ENCODE measurements around the gene LRRC75B.

Gene LRRC75B

DNA sequence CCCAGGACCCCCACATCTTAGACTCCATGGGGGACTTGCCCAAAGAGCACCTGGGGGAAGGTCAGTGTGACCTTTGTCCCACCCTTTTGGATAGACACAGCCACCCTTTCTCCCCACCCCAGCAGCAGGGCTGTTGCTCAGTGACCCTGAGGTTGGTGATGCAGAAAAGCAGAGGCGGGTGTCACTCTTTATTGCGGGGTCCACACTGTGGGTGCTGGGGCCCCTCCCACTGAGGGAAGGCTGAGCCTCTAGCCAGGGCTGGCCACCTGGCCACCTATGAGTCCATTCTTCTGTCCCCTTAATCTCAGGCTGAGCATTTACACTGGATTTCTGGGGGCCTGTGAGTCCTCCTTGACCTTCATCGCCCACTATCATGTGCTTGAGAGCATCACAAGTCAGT lies 7.4 kb downstream of the LRRC75B start:
- DNase-seq (ENCODE audit: low read depth) = no peak

DNA sequence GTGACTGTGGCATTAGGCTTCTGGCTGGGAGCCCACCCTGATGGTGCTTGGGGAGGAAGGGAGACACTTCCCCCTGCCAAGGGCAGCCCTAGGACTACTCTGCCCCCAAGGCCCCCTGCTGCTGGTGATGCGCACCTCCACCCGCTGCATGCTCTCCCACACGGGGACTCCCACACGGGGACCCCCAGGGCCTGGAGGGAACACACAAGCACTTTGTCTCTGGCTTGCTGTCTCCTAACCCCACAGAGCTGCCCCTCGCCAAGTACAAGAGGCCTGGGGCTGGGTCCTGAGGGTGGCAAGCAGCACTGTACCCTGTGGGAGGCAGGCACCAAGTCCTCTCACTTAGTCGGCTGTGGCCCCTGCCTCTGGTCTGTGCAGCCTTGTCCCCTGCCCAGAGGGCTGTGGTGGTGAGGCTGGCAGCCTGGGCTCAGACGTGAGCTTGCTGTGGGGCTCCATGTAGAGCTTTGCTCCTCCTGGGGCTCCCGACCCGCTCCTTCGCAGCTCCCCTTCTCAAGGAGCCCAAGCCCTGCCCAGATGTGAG lies 7.9 kb downstream of the LRRC75B start:
- DNase-seq (ENCODE audit: low read depth) = no peak

- no peak for DNase-seq (ENCODE audit: low read depth)
Observed at GRCh38 chr22:24584166-24584790, 8.6 kb downstream of the LRRC75B start.

DNA sequence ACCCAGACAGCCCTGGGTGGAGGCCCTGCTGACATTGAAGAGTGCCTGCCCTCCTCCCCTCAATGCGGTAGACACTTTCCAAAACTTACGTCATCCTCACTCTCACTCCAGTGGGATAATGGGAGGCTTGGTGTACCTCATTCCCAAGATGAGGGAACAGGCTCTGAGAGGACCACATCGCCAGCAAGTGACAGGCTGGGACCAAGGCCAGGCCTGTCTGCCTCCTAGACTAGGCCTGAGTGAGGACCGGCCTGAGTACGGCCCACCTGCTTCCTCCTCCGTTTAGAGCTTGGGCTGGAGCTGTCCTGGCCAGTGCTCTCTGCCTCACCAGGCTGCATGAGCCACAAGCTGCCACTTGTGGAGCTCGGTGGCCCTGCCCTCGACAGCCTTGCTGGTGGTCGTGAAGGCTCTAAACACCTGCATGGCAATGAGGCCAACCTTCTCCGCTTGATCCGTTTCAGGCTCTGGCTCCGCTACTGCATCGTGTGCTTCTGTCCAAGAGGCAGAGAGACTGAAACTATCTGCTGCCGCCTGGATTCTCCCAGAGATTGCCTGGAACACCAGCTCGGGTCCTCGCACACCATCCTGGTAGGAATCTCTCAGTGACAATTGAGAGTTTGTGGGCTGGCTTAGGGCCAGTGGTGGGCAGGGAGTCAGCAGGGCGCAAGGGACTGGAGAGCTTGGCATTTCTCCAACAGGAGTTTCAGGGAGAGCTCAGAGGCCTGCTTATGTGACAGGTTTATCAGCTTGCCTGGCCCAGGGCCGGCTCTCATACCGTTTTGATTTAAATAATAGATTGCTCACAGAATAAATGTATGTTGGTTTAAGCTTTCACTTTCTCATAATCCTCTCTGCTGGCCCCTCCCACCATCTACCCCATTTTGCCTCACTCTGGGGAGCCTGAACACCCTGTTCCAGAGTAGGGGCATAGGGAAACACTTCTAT lies 9.4 kb downstream of the LRRC75B start:
- peak; percentile 32 for DNase-seq (ENCODE audit: low read depth)

- DNase-seq (ENCODE audit: low read depth) = no peak
Observed at GRCh38 chr22:24582056-24582814, 10.6 kb downstream of the LRRC75B start.

DNA sequence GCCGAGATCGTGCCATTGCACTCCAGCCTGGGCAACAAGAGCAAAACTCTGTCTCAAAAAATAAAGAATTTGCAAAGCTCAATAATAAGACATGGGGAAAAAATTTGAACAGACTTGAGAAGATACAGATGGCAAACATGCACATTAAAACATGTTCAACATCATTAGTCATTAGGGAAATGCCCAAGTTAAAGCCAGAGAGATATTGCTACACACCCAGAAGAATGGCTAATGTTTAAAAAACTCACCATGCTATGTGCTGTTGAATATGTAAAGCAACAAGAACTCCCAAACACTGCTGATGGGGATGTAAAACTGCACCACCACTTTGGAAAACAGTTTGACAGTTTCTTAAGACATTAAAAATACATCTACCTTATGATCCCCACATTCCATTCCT lies 12.6 kb downstream of the LRRC75B start:
- DNase-seq (ENCODE audit: low read depth) = peak; percentile 79

DNA sequence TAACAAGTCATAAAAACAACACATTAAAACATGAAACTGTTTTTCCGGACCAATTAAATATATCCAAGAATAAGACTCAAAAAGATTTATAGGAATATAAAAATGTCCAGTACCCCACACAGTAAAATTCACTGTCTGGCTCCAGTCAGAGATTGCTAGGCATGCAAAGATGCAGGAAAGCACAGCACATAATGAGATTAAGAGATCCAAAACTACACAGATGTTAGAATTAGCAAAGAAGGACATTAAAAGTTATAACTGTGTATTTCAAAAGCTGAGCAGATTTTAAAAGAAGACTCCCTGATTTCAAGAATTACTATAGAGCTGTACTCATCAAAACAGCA lies 13.6 kb downstream of the LRRC75B start:
- DNase-seq (ENCODE audit: low read depth) = no peak

- peak; percentile 21 for DNase-seq (ENCODE audit: low read depth)
Observed at GRCh38 chr22:24578355-24579257, 14.3 kb downstream of the LRRC75B start.

- no peak for DNase-seq (ENCODE audit: low read depth)
Observed at GRCh38 chr22:24576778-24577177, 16.1 kb downstream of the LRRC75B start.

- DNase-seq (ENCODE audit: low read depth) = no peak
Observed at GRCh38 chr22:24571266-24571665, 21.6 kb downstream of the LRRC75B start.

- no peak for DNase-seq (ENCODE audit: low read depth)
Observed at GRCh38 chr22:24567668-24568067, 25.2 kb downstream of the LRRC75B start.

GRCh38 chr22:24566899-24567511 lies 25.9 kb downstream of the LRRC75B start:
- DNase-seq (ENCODE audit: low read depth) = no peak

- no peak for DNase-seq (ENCODE audit: low read depth)
Observed at GRCh38 chr22:24565077-24565476, 27.8 kb downstream of the LRRC75B start.

DNA sequence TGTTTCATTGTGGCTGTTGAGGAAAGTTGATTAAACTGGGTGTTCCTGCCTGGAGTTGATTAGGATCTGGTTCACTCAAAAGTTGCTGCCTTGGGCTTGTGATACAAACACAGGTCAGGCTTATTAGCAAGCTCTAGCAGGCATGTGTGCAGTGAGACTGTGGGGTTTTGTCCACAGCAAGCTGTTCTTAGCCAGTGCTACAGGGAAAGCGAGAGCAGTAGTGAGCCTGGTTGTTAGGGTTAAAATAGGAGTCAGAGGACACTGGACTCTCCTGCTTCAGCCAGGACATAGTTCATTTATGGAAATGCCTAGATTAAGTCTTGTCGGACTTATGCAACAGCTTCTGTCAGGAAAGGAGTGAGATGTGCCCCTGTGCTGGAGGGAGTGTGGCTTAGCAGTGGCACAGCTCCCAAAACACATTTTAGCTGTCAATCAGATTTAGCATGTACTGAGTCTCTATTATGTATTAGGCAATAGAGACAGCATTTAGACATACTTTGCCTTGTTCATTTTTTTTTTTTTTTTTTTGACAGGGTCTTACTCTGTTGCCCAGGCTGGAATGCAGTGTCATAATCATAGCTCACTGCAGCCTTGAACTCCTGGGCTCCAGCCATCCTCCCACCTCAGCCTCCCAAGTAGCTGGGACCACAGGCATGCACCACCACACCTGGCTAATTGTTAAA lies 28.4 kb downstream of the LRRC75B start:
- no peak for DNase-seq (ENCODE audit: low read depth)

DNA sequence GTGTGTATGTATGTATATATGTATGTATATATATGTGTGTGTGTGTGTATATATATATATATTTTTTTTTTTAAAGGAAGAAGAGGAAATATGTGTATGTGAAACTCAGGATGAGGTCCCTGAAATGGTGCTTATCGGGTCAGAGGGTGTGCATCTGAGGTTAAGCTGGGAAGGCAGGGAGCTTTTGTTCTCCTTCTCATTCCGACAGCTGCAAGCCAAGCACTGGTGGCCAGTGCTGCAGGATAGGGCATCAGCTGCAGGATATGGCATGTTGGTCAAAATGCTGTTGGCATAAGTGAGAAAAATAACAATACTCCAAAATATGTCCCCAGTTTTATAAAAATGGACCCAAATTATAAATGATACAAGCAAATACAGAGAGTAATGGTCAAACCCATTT lies 29.6 kb downstream of the LRRC75B start:
- no peak for DNase-seq (ENCODE audit: low read depth)

DNA sequence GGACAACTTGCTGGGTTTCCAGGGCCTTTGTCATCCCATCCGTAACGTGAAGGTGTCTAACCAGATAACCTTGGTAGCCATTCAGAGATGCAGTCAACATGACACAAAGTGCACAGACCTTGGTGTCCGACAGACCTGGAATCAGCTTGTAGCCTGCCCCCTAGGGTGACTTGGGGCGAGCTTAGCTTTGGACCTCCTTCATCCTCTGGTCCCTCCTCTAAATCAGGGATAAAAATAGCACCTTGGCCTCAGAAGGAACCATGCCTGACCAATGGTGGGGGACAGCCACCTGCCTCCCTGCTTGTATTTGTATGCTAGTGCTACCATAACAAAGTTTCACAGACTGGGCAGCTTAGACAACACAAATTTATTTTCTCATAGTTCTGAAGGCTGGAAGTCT lies 33.4 kb downstream of the LRRC75B start:
- no peak for DNase-seq (ENCODE audit: low read depth)

DNA sequence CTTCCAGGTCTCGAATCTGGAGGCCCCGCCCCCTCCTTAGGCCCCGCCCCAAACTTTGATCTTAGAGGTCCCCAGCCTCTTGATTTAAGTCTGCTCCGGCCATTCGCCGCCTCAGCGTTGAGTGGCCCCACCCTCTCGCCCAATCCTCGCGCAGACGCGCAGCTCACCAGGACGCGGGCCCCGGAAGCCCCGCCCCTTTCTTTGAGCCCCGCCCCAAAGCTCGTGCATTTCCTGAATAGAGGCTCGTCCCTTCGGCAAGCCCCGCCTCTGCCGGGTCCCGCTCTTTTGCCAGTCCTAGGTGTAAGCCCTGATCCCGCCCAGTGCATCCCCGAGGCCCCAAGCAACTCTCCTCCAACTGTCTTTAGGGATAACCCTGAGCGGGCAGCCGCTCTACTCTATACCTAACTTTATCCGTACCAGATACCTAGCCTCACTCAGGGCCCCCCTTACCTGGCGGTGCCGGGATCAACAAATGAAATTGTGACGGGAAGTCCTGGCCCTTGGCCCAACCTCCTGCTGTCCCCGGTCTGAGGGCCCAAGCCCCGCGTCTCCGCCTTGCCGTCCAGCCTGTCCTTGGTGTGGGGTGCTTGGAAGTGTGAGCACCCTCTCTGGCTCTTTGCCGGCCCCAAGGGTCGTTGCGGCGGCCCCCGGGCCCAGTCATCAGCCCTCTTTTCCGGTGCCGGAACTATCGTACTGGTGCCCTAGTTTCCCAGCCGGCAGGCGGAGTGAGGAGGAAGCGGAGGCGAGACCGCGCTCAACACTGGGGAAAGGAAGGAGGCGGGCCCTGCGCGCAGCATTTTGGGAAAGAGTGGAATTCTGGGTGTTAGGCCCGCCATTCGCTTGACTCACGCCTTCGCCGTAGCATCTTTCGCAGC lies 37.5 kb downstream of the LRRC75B start, which contains the start of gene SNRPD3:
Gene SNRPD3, plus strand, starts transcription at position 835 of the 875 bp plus-strand sequence. CDS start 1,676 bp downstream, outside the sequence.
- DNase-seq (ENCODE audit: low read depth) = peak; percentile 99

DNA sequence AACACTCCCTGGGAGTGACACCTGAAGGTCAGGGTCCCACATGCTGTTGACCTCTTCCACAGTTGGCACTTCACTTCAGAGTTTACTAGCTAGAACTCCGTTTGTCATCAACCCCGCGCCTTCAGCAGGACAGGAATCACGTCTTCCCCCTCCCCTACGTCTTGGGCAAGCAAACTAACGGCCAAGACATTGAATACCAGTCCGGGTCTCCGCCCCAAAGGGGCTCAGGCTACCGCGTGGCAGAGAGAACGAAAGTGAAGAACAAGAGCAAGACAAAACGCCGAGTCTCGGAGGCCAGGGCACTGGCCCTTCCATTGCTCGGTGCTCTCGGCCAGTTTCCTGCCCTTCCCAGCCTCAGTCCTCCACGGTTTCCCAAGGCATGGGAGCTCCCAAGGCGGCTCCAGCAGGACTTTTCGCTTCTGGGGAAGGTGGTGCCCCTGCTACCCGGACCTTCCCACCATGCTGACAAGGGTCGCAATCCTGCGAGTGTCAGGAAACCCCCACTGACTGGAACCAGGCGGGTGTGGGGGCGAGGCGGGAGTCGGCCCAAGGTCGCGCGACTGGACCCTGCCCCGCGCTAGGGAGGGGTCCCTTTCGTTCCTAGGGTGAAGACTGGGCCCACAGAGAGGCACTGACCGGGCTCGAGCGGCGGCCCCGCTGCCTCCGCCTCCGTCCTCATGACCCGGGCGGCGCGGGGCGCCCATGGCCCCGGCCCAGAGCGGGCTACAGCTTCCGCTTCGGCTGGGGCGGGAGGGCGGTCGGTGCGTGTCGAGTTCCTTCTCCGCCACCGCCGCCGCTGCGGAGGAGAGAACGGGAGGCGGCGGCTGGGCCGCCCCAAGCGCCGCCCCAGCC lies 38.3 kb downstream of the LRRC75B start, which contains the start of gene GUCD1:
Gene GUCD1, minus strand, starts transcription at position 826 of the 852 bp plus-strand sequence. Its CDS starts 147 bp downstream, at position 679.
- peak; percentile 63 for DNase-seq (ENCODE audit: low read depth)
